ENCODE results near the gene POR. TPM values are rescaled to one million over a fixed set of nuclear protein-coding genes. Genes with fewer than 3 reads are reported as not detected.

Gene POR
- total and polyA plus RNA-seq, 4 donors, result 116 to 973 (median 474) TPM

GRCh38 chr7:75913437-75913836, 1.5 kb upstream of the POR start:
- Histone ChIP-seq H3K27me3 (ENCODE audit: control insufficient read depth in 4 of 4, insufficient read depth in 4 of 4, low read length in 3 of 4) (no peaks in the 10 kb centered on the region), H3K9me3 (ENCODE audit: control insufficient read depth in 4 of 4, low read length in 3 of 4) (no peaks in the 10 kb centered on the region), H3K9ac (ENCODE audit: low read depth in 1 of 2, low read length in 2 of 2) (no peak overlapping the region), H3K36me3 (ENCODE audit: control insufficient read depth in 4 of 4, insufficient read depth in 3 of 4, low read depth in 1 of 4, low read length in 3 of 4) (no peaks in the 10 kb centered on the region), H3K4me1 (ENCODE audit: control insufficient read depth in 4 of 4, insufficient read depth in 4 of 4, low read length in 3 of 4) (peaks cover 0 to 25% (median 3%) of the 10 kb centered on the region in 4 donors), H3K27ac (ENCODE audit: low read depth in 1 of 2, low read length in 2 of 2) (no peak overlapping the region), H3K4me3 (ENCODE audit: low read depth in 1 of 3, low read length in 3 of 3) (no peak overlapping the region)
- WGBS, result 96% methylated on average over 6 of the region's 6 CpGs
- DNase-seq (ENCODE audit: low spot score), result no peak
- no peak for TF ChIP-seq EGR1 (IDR thresholded peaks at IDR 0.05; ENCODE audit: low read depth in 2 of 2)
- no peak for TF ChIP-seq CTCF (IDR thresholded peaks at IDR 0.05; ENCODE audit: low read depth, low read length, missing input control)
- TF ChIP-seq NR2F2 (IDR thresholded peaks at IDR 0.05), result no peak
- no peak for TF ChIP-seq TAF1 (conservative IDR thresholded peaks at IDR 0.05)
- TF ChIP-seq JUND (IDR thresholded peaks at IDR 0.05), result no peak
- no peak for TF ChIP-seq YY1 (IDR thresholded peaks at IDR 0.05)
- no peak for TF ChIP-seq RAD21 (IDR thresholded peaks at IDR 0.05)

- H3K27ac ChIP-seq (ENCODE audit: low read depth in 1 of 2, low read length in 2 of 2), result peak overlapping the region; percentile 84 to 100
- H3K36me3 ChIP-seq (ENCODE audit: control insufficient read depth in 4 of 4, insufficient read depth in 3 of 4, low read depth in 1 of 4, low read length in 3 of 4), result no peaks in the 10 kb centered on the region
- WGBS, result 22% methylated on average over 18 of the region's 18 CpGs
- H3K9ac ChIP-seq (ENCODE audit: low read depth in 1 of 2, low read length in 2 of 2), result peak overlapping the region; percentile 61 to 84
- no peaks in the 10 kb centered on the region for H3K27me3 ChIP-seq (ENCODE audit: control insufficient read depth in 4 of 4, insufficient read depth in 4 of 4, low read length in 3 of 4)
- peak overlapping the region; percentile 73 to 90 (median 78) for H3K4me3 ChIP-seq (ENCODE audit: low read depth in 1 of 3, low read length in 3 of 3)
- DNase-seq (ENCODE audit: low spot score), result no peak
- peaks cover 0 to 33% (median 3%) of the 10 kb centered on the region in 4 donors for H3K4me1 ChIP-seq (ENCODE audit: control insufficient read depth in 4 of 4, insufficient read depth in 4 of 4, low read length in 3 of 4)
- TF ChIP-seq RAD21 (IDR thresholded peaks at IDR 0.05) (no peak), CTCF (IDR thresholded peaks at IDR 0.05; ENCODE audit: low read depth, low read length, missing input control) (no peak), MAX (IDR thresholded peaks at IDR 0.05) (peak; percentile 18)
- no peaks in the 10 kb centered on the region for H3K9me3 ChIP-seq (ENCODE audit: control insufficient read depth in 4 of 4, low read length in 3 of 4)
Measured at GRCh38 chr7:75914169-75914654, 743 bp upstream of the POR start.

- H3K36me3 ChIP-seq (ENCODE audit: control insufficient read depth in 4 of 4, insufficient read depth in 3 of 4, low read depth in 1 of 4, low read length in 3 of 4), result no peaks in the 10 kb centered on the region
- WGBS, result under 1% methylated on average over 32 of the region's 32 CpGs
- no peaks in the 10 kb centered on the region for H3K27me3 ChIP-seq (ENCODE audit: control insufficient read depth in 4 of 4, insufficient read depth in 4 of 4, low read length in 3 of 4)
- H3K27ac ChIP-seq (ENCODE audit: low read depth in 1 of 2, low read length in 2 of 2), result peak overlapping the region; percentile 99 to 100
- peak overlapping the region; percentile 99 to 100 for H3K9ac ChIP-seq (ENCODE audit: low read depth in 1 of 2, low read length in 2 of 2)
- DNase-seq (ENCODE audit: low spot score), result no peak
- H3K4me1 ChIP-seq (ENCODE audit: control insufficient read depth in 4 of 4, insufficient read depth in 4 of 4, low read length in 3 of 4), result peaks cover 0 to 38% (median 5%) of the 10 kb centered on the region in 4 donors
- peak overlapping the region; percentile 74 to 98 (median 77) for H3K4me3 ChIP-seq (ENCODE audit: low read depth in 1 of 3, low read length in 3 of 3)
- no peaks in the 10 kb centered on the region for H3K9me3 ChIP-seq (ENCODE audit: control insufficient read depth in 4 of 4, low read length in 3 of 4)
- TF ChIP-seq RAD21 (IDR thresholded peaks at IDR 0.05) (no peak), FOXA1 (IDR thresholded peaks at IDR 0.05) (no peak), REST (IDR thresholded peaks at IDR 0.05) (no peak), JUND (IDR thresholded peaks at IDR 0.05) (no peak), ATF3 (IDR thresholded peaks at IDR 0.05) (no peak), HNF4A (conservative IDR thresholded peaks at IDR 0.05) (peak in 1 of 2 donors; percentile 62), HNF4G (IDR thresholded peaks at IDR 0.05) (no peak), RXRA (IDR thresholded peaks at IDR 0.05) (peak; percentile 63 to 72), FOXA2 (IDR thresholded peaks at IDR 0.05) (no peak), SP1 (IDR thresholded peaks at IDR 0.05) (no peak), ZBTB33 (IDR thresholded peaks at IDR 0.05) (no peak)
Measured at GRCh38 chr7:75915416-75916156, 631 bp downstream of the POR start.

All from liver (tissue), 9 donors.